OCI-LY3 (cell line): ENCODE results near the gene NT5C2.

Experiments
- H2AFZ ChIP-seq: fragments of 200-600, 300-600 bp; shearing (Covaris generic); 2 replicates; pipeline ENCODE4 v1.6.0; 2014; ENCODE audit warnings: antibody characterized with exemption, low read depth, low read length
- H3K27ac ChIP-seq: fragments of 200-600, 300-600 bp; sonication (generic); 2 replicates; pipeline ENCODE4 v1.5.1; 2014; ENCODE audit warnings: mild to moderate bottlenecking, low read length, moderate library complexity, mixed read lengths
- H3K27me3 ChIP-seq: fragments of 200-600, 300-600 bp; sonication (generic); 2 replicates; pipeline ENCODE4 v1.6.1; 2014; ENCODE audit warnings: low read depth, low read length, mixed read lengths
- H3K36me3 ChIP-seq: fragments of 200-600, 300-600 bp; sonication (generic); replicated peaks from 2 replicates; pipeline ENCODE3; 2014; ENCODE audit warnings: low read depth, low read length, mixed read lengths
- H3K4me1 ChIP-seq: fragments of 300-600, 200-600 bp; sonication (generic); 2 replicates; pipeline ENCODE4 v1.6.1; 2014; ENCODE audit warnings: low read length, mixed read lengths
- H3K4me2 ChIP-seq: fragments of 200-600, 300-600 bp; sonication (generic); 2 replicates; pipeline ENCODE4 v1.6.1; 2014; ENCODE audit warnings: low read length, mixed read lengths
- H3K4me3 ChIP-seq: fragments of 300-600, 200-600 bp; sonication (generic); 2 replicates; pipeline ENCODE4 v1.5.1; 2014; ENCODE audit warnings: antibody characterized with exemption, mild to moderate bottlenecking, low read length, moderate library complexity
- H3K79me2 ChIP-seq: fragments of 300-600, 200-600 bp; shearing (Covaris generic); 2 replicates; pipeline ENCODE4 v1.6.1; 2014; ENCODE audit warnings: mild to moderate bottlenecking, low read length, mixed read lengths
- H3K9ac ChIP-seq: fragments of 300-600, 200-600 bp; shearing (Covaris generic); 2 replicates; pipeline ENCODE4 v1.6.0; 2014; ENCODE audit warnings: mild to moderate bottlenecking, low read length, moderate library complexity
- H3K9me3 ChIP-seq: fragments of 200-600, 300-600 bp; shearing (Covaris generic); 2 replicates; pipeline ENCODE4 v1.6.1; 2014; ENCODE audit warnings: low read length, mixed read lengths; ENCODE audit not compliant: insufficient read depth
- H4K20me1 ChIP-seq: fragments of 200-600, 300-600 bp; sonication (generic); 2 replicates; pipeline ENCODE4 v1.6.1; 2016; ENCODE audit warnings: low read length, mixed read lengths; ENCODE audit not compliant: insufficient read depth
- CTCF ChIP-seq: fragments of 200-600, 300-600 bp; sonication (generic); IDR thresholded peaks from 2 replicates; pipeline ENCODE4 v1.5.1; 2014; ENCODE audit warnings: antibody characterized with exemption, low read length, low read depth
- EZH2phosphoT487 ChIP-seq: fragments of 200-600 bp; shearing (Covaris generic); IDR thresholded peaks from 2 replicates; pipeline ENCODE4 v1.6.1; 2018; ENCODE audit warnings: antibody characterized with exemption, mixed run types, low read depth

The NT5C2 gene

GRCh38 chr10:103042908-103043307, 150.2 kb downstream of the NT5C2 start:
- Histone ChIP-seq H3K4me2 (no peak overlapping the region), H2AFZ (no peak overlapping the region), H3K4me1 (no peaks in the 10 kb centered on the region), H3K27me3 (no peaks in the 10 kb centered on the region), H4K20me1 (no peaks in the 10 kb centered on the region), H3K4me3 (no peak overlapping the region), H3K36me3 (no peaks in the 10 kb centered on the region), H3K79me2 (no peaks in the 10 kb centered on the region), H3K9ac (no peak overlapping the region), H3K9me3 (no peaks in the 10 kb centered on the region), H3K27ac (no peak overlapping the region)
- TF ChIP-seq CTCF (no peak), EZH2phosphoT487 (no peak)

- TF ChIP-seq EZH2phosphoT487, result no peak
- no peak for TF ChIP-seq CTCF
- no peak overlapping the region for H3K4me3 ChIP-seq
These were observed 150.9 kb downstream of the NT5C2 start for GRCh38 chr10:103042129-103042528.

GRCh38 chr10:103041391-103041790, 151.7 kb downstream of the NT5C2 start:
- Histone ChIP-seq H2AFZ (no peak overlapping the region), H4K20me1 (no peaks in the 10 kb centered on the region), H3K4me2 (no peak overlapping the region), H3K27me3 (no peaks in the 10 kb centered on the region), H3K36me3 (no peaks in the 10 kb centered on the region), H3K79me2 (no peaks in the 10 kb centered on the region), H3K4me1 (no peaks in the 10 kb centered on the region), H3K4me3 (no peak overlapping the region), H3K9ac (no peak overlapping the region), H3K9me3 (no peaks in the 10 kb centered on the region), H3K27ac (no peak overlapping the region)
- TF ChIP-seq EZH2phosphoT487, result no peak
- no peak for TF ChIP-seq CTCF

More at GRCh38 chr10:103042129-103042528, 150.9 kb downstream of the NT5C2 start:
- Histone ChIP-seq H3K4me1 (no peaks in the 10 kb centered on the region), H3K9me3 (no peaks in the 10 kb centered on the region), H3K36me3 (no peaks in the 10 kb centered on the region), H3K79me2 (no peaks in the 10 kb centered on the region), H3K4me2 (no peak overlapping the region), H4K20me1 (no peaks in the 10 kb centered on the region), H2AFZ (no peak overlapping the region), H3K9ac (no peak overlapping the region), H3K27ac (no peak overlapping the region), H3K27me3 (no peaks in the 10 kb centered on the region)

GRCh38 chr10:103040418-103040817, 152.7 kb downstream of the NT5C2 start:
- H3K4me1 ChIP-seq, result no peaks in the 10 kb centered on the region
- H3K9ac ChIP-seq, result no peak overlapping the region
- TF ChIP-seq CTCF, result no peak
- no peak for TF ChIP-seq EZH2phosphoT487
- no peaks in the 10 kb centered on the region for H3K79me2 ChIP-seq
- H4K20me1 ChIP-seq, result no peaks in the 10 kb centered on the region
- no peaks in the 10 kb centered on the region for H3K27me3 ChIP-seq
- no peaks in the 10 kb centered on the region for H3K9me3 ChIP-seq
- no peaks in the 10 kb centered on the region for H3K36me3 ChIP-seq
- no peak overlapping the region for H3K4me2 ChIP-seq
- H3K4me3 ChIP-seq, result no peak overlapping the region
- no peak overlapping the region for H2AFZ ChIP-seq
- no peak overlapping the region for H3K27ac ChIP-seq
